SK-N-SH (cell line): Measurements from ENCODE around the gene SUPT3H. TPM values are rescaled to one million over a fixed set of nuclear protein-coding genes. Genes with fewer than 3 reads are reported as not detected.

Experiments
- CTCF ChIA-PET: fragments of 300-600, 350-600 bp; formaldehyde crosslinking; extraction: SDS; loops from one replicate; lab custom pipeline; 2021; lab: Yijun Ruan, JAX
- POLR2A ChIA-PET: fragments of 350-600 bp; sonication (Branson Sonifier 250); formaldehyde crosslinking; extraction: SDS; loops from one replicate; lab custom pipeline; 2020; ENCODE audit warnings: antibody characterized with exemption, inconsistent platforms; lab: Yijun Ruan, JAX
- DNase-seq: peaks from one replicate; pipeline ENCODE4 v3.0.0; 2012
- H2AFZ ChIP-seq: fragments of 200-600 bp; sonication (generic); 2 replicates; pipeline ENCODE4 v1.8.1; 2016; ENCODE audit warnings: antibody characterized with exemption, mild to moderate bottlenecking, low read depth
- H3F3A ChIP-seq: fragments of 200-600 bp; sonication (generic); replicated peaks from 2 replicates; pipeline ENCODE3; 2016; ENCODE audit warnings: antibody characterized with exemption, mild to moderate bottlenecking; ENCODE audit not compliant: insufficient read depth
- H3K27ac ChIP-seq, 2 experiments: fragments of 200-500 bp in 1 of 2; fragments of 200-600 bp in 1 of 2; sonication (Bioruptor generic) in 1 of 2; sonication (generic), shearing (Covaris generic) in 1 of 2; 2 replicates each; pipeline versions ENCODE4 v1.5.1 to v1.6.1; 2014 to 2016; ENCODE audit warnings: low read depth in 2 of 2, inconsistent platforms in 1 of 2, low read length in 1 of 2, mild to moderate bottlenecking in 1 of 2, mixed read lengths in 1 of 2
- H3K27me3 ChIP-seq: fragments of 200-600 bp; sonication (generic), shearing (Covaris generic); 2 replicates; pipeline ENCODE4 v1.6.1; 2016; ENCODE audit warnings: mixed run types; ENCODE audit not compliant: insufficient read depth
- H3K36me3 ChIP-seq, 2 experiments: fragments of 200-500 bp in 1 of 2; fragments of 200-600 bp in 1 of 2; sonication (Bioruptor generic) in 1 of 2; sonication (generic) in 1 of 2; replicated peaks in 1 of 2; 2 replicates each; pipeline versions ENCODE3 to v1.5.1; 2014 to 2016; ENCODE audit warnings: low read length in 1 of 2, mild to moderate bottlenecking in 1 of 2; ENCODE audit not compliant: insufficient read depth in 2 of 2, control insufficient read depth in 1 of 2
- H3K4me1 ChIP-seq, 2 experiments: fragments of 200-500 bp in 1 of 2; fragments of 200-600 bp in 1 of 2; sonication (Bioruptor generic) in 1 of 2; sonication (generic), shearing (Covaris generic) in 1 of 2; 2 replicates each; pipeline versions ENCODE4 v1.5.1 to v1.6.1; 2014 to 2016; ENCODE audit warnings: low read depth in 1 of 2, low read length in 1 of 2, mixed run types in 1 of 2; ENCODE audit not compliant: insufficient read depth in 2 of 2, control insufficient read depth in 1 of 2
- H3K4me2 ChIP-seq: fragments of 200-600 bp; sonication (generic), shearing (Covaris generic); 2 replicates; pipeline ENCODE4 v1.6.1; 2017; ENCODE audit warnings: mixed run types
- H3K4me3 ChIP-seq, 2 experiments: fragments of 200-500 bp in 1 of 2; fragments of 200-600 bp in 1 of 2; sonication (Bioruptor generic) in 1 of 2; sonication (generic), shearing (Covaris generic) in 1 of 2; 2 replicates each; pipeline versions ENCODE4 v1.5.1 to v1.8.1; 2014 to 2016; ENCODE audit warnings: low read depth in 2 of 2, inconsistent platforms in 1 of 2, low read length in 1 of 2, mild to moderate bottlenecking in 1 of 2, mixed read lengths in 1 of 2, moderate library complexity in 1 of 2
- H3K79me2 ChIP-seq: fragments of 200-600 bp; sonication (generic); 2 replicates; pipeline ENCODE4 v1.8.1; 2017; ENCODE audit warnings: mild to moderate bottlenecking; ENCODE audit not compliant: insufficient read depth
- H3K9ac ChIP-seq: fragments of 200-600 bp; sonication (generic); 2 replicates; pipeline ENCODE4 v1.6.1; 2017; ENCODE audit warnings: mixed run types
- H3K9me2 ChIP-seq: fragments of 200-600 bp; sonication (generic); 2 replicates; pipeline ENCODE4 v1.6.1; 2017; ENCODE audit warnings: mixed run types
- H3K9me3 ChIP-seq: fragments of 200-600 bp; sonication (generic); 2 replicates; pipeline ENCODE4 v1.6.1; 2017; ENCODE audit warnings: mixed run types, mild to moderate bottlenecking, moderate library complexity
- H4K20me1 ChIP-seq: fragments of 200-600 bp; sonication (generic); 2 replicates; pipeline ENCODE4 v1.6.1; 2017; ENCODE audit warnings: mild to moderate bottlenecking, mixed run types; ENCODE audit not compliant: insufficient read depth
- ELF1 ChIP-seq: IDR thresholded peaks from 2 replicates; pipeline ENCODE4 v1.4.0; 2012
- EP300 ChIP-seq, 2 experiments: IDR thresholded peaks; 2 replicates each; pipeline versions ENCODE4 v1.4.0 to v1.6.1; 2012; ENCODE audit warnings: borderline replicate concordance in 1 of 2, low read depth in 1 of 2, low read length in 1 of 2
- EZH2phosphoT487 ChIP-seq: fragments of 200-600 bp; sonication (generic); IDR thresholded peaks from 2 replicates; pipeline ENCODE4 v1.6.1; 2017; ENCODE audit warnings: low read depth, mixed run types, mild to moderate bottlenecking, antibody characterized with exemption, moderate library complexity, borderline replicate concordance
- FOXM1 ChIP-seq: IDR thresholded peaks from 2 replicates; pipeline ENCODE4 v1.4.0; 2012; ENCODE audit warnings: low read depth, mild to moderate bottlenecking
- MAX ChIP-seq: IDR thresholded peaks from 2 replicates; pipeline ENCODE4 v1.4.0; 2012; ENCODE audit warnings: low read depth
- NRF1 ChIP-seq: IDR thresholded peaks from 2 replicates; pipeline ENCODE4 v1.6.1; 2012; ENCODE audit warnings: low read depth, mild to moderate bottlenecking, low read length
- POLR2AphosphoS5 ChIP-seq: IDR thresholded peaks from 2 replicates; pipeline ENCODE4 v1.6.1; 2012; ENCODE audit warnings: low read depth, low read length
- RCOR1 ChIP-seq: fragments of 150-350 bp; IDR thresholded peaks from 2 replicates; pipeline ENCODE4 v1.6.1; 2017; ENCODE audit warnings: antibody characterized with exemption, low read length
- REST ChIP-seq: IDR thresholded peaks from 2 replicates; pipeline ENCODE4 v1.6.1; 2012; ENCODE audit warnings: mild to moderate bottlenecking, low read depth, low read length, moderate library complexity
- RXRA ChIP-seq: IDR thresholded peaks from 2 replicates; pipeline ENCODE4 v1.4.0; 2012; ENCODE audit warnings: low read depth, mild to moderate bottlenecking, borderline replicate concordance
- TAF1 ChIP-seq: IDR thresholded peaks from 2 replicates; pipeline ENCODE4 v1.6.1; 2012; ENCODE audit warnings: low read depth, mild to moderate bottlenecking, low read length, moderate library complexity, borderline replicate concordance
- ZBTB33 ChIP-seq: IDR thresholded peaks from 2 replicates; pipeline ENCODE4 v1.4.0; 2012; ENCODE audit warnings: low read depth, borderline replicate concordance
- WGBS: methylation state at CpG from one replicate; pipeline ENCODE4 v1.1.6; 2017; ENCODE audit warnings: low lambda C conversion rate; 5-methylcytosine and 5-hydroxymethylcytosine counted together
- polyA plus RNA-seq, 3 experiments: library from polyadenylated mRNA; depleted of rRNA; stranded (reverse); fragments of >200 nt; gene quantifications; 2 replicates each; pipeline ENCODE4 v1.2.3, GENCODE V29; 2012
- TF ChIP-seq, protein P1 (sequence below): IDR thresholded peaks from 2 replicates; pipeline ENCODE4 v1.4.0; 2012; ENCODE audit warnings: low read depth, borderline replicate concordance

SUPT3H gene
- polyA plus RNA-seq, 1 of the 3 experiments (the other 2 are of a cell fraction), result 10.9 TPM

DNA sequence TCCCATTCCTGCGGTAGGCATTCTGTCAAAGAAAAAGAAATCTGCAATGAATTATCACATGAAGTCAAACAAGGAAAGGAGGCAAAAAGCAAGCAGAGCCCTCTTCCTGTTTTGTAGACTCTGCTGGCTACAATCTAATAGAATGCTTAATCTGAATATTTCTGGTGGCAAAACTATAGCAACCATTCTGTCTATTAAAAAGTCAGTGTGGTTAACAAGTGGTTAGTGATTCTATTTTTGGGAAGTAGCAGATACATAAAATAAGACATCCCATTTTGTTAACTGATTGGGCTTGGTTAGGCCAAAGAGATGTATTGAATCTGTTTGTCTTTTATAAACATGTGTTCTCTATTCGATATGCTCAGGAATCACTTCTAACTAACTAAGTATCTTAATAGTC is 547.9 kb downstream of the SUPT3H start:
- no peaks in the 10 kb centered on the region for H3K79me2 ChIP-seq
- H3K4me2 ChIP-seq, result no peak overlapping the region
- TF ChIP-seq EZH2phosphoT487 (no peak), POLR2AphosphoS5 (no peak), MAX (no peak), FOXM1 (no peak), RXRA (no peak), RCOR1 (no peak), ELF1 (no peak), EP300 (IDR thresholded peaks at IDR 0.05; ENCODE audit: borderline replicate concordance in 1 of 2, low read depth in 1 of 2, low read length in 1 of 2) (no peak), TAF1 (no peak), NRF1 (no peak), REST (no peak), ZBTB33 (no peak)
- TF ChIP-seq, protein P1, sequence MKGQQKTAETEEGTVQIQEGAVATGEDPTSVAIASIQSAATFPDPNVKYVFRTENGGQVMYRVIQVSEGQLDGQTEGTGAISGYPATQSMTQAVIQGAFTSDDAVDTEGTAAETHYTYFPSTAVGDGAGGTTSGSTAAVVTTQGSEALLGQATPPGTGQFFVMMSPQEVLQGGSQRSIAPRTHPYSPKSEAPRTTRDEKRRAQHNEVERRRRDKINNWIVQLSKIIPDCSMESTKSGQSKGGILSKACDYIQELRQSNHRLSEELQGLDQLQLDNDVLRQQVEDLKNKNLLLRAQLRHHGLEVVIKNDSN, result no peak
- H3K27me3 ChIP-seq, result no peaks in the 10 kb centered on the region
- H3K9me3 ChIP-seq, result no peaks in the 10 kb centered on the region
- H3K9ac ChIP-seq, result no peak overlapping the region
- no peaks in the 10 kb centered on the region for H3K9me2 ChIP-seq
- no peak overlapping the region for H3K4me3 ChIP-seq
- CTCF ChIA-PET, result interaction anchor here (0.6 kb wide), 1 partner anchor 312 kb away, joined by 3 read pairs; no protein-coding TSS in a partner anchor
- no peaks in the 10 kb centered on the region for H3K36me3 ChIP-seq
- H3K4me1 ChIP-seq, result peaks cover 0 to 3% of the 10 kb centered on the region in 2 experiments; a peak in 2 of 4 replicates
- H2AFZ ChIP-seq, result no peak overlapping the region
- peak overlapping the region in 1 of 2 experiments; percentile 16; a peak in 1 of 4 replicates for H3K27ac ChIP-seq
- POLR2A ChIA-PET, result no interaction called here
- no peaks in the 10 kb centered on the region for H3F3A ChIP-seq
- no peak for DNase-seq
- WGBS, result 71% methylated on average over 2 of the region's 2 CpGs
- no peaks in the 10 kb centered on the region for H4K20me1 ChIP-seq
